Effector memory CD8-positive, alpha-beta T cell (primary cell): ENCODE results near the gene RNF32.
A peak's percentile ranks its signal among the peaks of the same experiment; 100 is the strongest.
"Not testable (repeated sequence)": the region's sequence is repeated elsewhere in the genome, so short reads cannot be mapped to it uniquely, and the experiment has no call there.

Experiments used
- ATAC-seq: fragments of 150-1000 bp; cut with Tn5 transposase; replicated peaks from 2 replicates; pipeline ENCODE4 v1.10.0; 2021; ENCODE audit warnings: mild to moderate bottlenecking, moderate library complexity
- DNase-seq, 3 experiments: peaks; one replicate each; pipeline ENCODE4 v3.0.0; 2021
- H3K27ac Mint-ChIP-seq, 2 donors: one replicate each; pipeline ENCODE4 v1.8.0; 2022; ENCODE audit warnings: mild to moderate bottlenecking in 2 of 2, mixed read lengths in 2 of 2, moderate library complexity in 2 of 2
- H3K27me3 Mint-ChIP-seq, 2 donors: one replicate each; pipeline ENCODE4 v1.8.0; 2022; ENCODE audit warnings: mixed read lengths in 2 of 2
- H3K36me3 Mint-ChIP-seq: one replicate; pipeline ENCODE4 v1.8.0; 2022; ENCODE audit warnings: mild to moderate bottlenecking, moderate library complexity, mixed read lengths; ENCODE audit not compliant: insufficient read depth
- H3K4me1 Mint-ChIP-seq, 2 donors: one replicate each; pipeline ENCODE4 v1.8.0; 2022; ENCODE audit warnings: low read depth in 2 of 2, mixed read lengths in 2 of 2
- H3K4me3 Mint-ChIP-seq, 2 donors: one replicate each; pipeline ENCODE4 v1.8.0; 2022; ENCODE audit warnings: mild to moderate bottlenecking in 2 of 2, mixed read lengths in 2 of 2, moderate library complexity in 2 of 2
- H3K9me3 Mint-ChIP-seq, 2 donors: one replicate each; pipeline ENCODE4 v1.8.0; 2022; ENCODE audit warnings: mixed read lengths in 2 of 2

RNF32 gene

GRCh38 chr7:156677374-156678054, 36.9 kb downstream of the RNF32 start:
- peaks cover 30% of the 10 kb centered on the region for H3K36me3 Mint-ChIP-seq
- no peaks in the 10 kb centered on the region for H3K27me3 Mint-ChIP-seq
- ATAC-seq (no peak), DNase-seq (no peak)
- H3K4me1 Mint-ChIP-seq, result no peaks in the 10 kb centered on the region
- no peak overlapping the region for H3K4me3 Mint-ChIP-seq
- no peaks in the 10 kb centered on the region for H3K9me3 Mint-ChIP-seq
- H3K27ac Mint-ChIP-seq, result no peak overlapping the region

- H3K27ac Mint-ChIP-seq, result no peak overlapping the region
- no peak overlapping the region for H3K4me3 Mint-ChIP-seq
- DNase-seq (no peak), ATAC-seq (no peak)
- H3K27me3 Mint-ChIP-seq, result no peaks in the 10 kb centered on the region
- peaks cover 39% of the 10 kb centered on the region for H3K36me3 Mint-ChIP-seq
- no peaks in the 10 kb centered on the region for H3K4me1 Mint-ChIP-seq
- no peaks in the 10 kb centered on the region for H3K9me3 Mint-ChIP-seq
Observed at GRCh38 chr7:156680281-156680680, 39.7 kb downstream of the RNF32 start.

- Mint-ChIP-seq H3K27ac (no peak overlapping the region), H3K4me1 (no peaks in the 10 kb centered on the region), H3K36me3 (peaks cover 36% of the 10 kb centered on the region), H3K9me3 (no peaks in the 10 kb centered on the region), H3K4me3 (no peak overlapping the region), H3K27me3 (no peaks in the 10 kb centered on the region)
- DNase-seq (no peak), ATAC-seq (no peak)
Observed at GRCh38 chr7:156682928-156683327, 42.4 kb downstream of the RNF32 start.

GRCh38 chr7:156684251-156684650, 43.7 kb downstream of the RNF32 start:
- H3K27ac Mint-ChIP-seq, result no peak overlapping the region
- ATAC-seq (no peak), DNase-seq (no peak)
- H3K4me1 Mint-ChIP-seq, result no peaks in the 10 kb centered on the region
- no peaks in the 10 kb centered on the region for H3K9me3 Mint-ChIP-seq
- peaks cover 27% of the 10 kb centered on the region for H3K36me3 Mint-ChIP-seq
- no peak overlapping the region for H3K4me3 Mint-ChIP-seq
- no peaks in the 10 kb centered on the region for H3K27me3 Mint-ChIP-seq

- no peak overlapping the region for H3K27ac Mint-ChIP-seq
- no peaks in the 10 kb centered on the region for H3K4me1 Mint-ChIP-seq
- no peaks in the 10 kb centered on the region for H3K27me3 Mint-ChIP-seq
- H3K4me3 Mint-ChIP-seq, result no peak overlapping the region
- H3K9me3 Mint-ChIP-seq, result no peaks in the 10 kb centered on the region
- DNase-seq, result no peak
- no peak for ATAC-seq
- peaks cover 25% of the 10 kb centered on the region for H3K36me3 Mint-ChIP-seq
Observed at GRCh38 chr7:156684661-156685060, 44.1 kb downstream of the RNF32 start.

GRCh38 chr7:156691764-156692163, 51.2 kb downstream of the RNF32 start:
- peaks cover 0 to 4% of the 10 kb centered on the region in 2 donors for H3K4me1 Mint-ChIP-seq
- no peak overlapping the region for H3K27ac Mint-ChIP-seq
- DNase-seq (no peak), ATAC-seq (no peak)
- no peak overlapping the region for H3K4me3 Mint-ChIP-seq
- H3K9me3 Mint-ChIP-seq, result peaks cover under 1 to 9% of the 10 kb centered on the region in 2 donors
- no peaks in the 10 kb centered on the region for H3K27me3 Mint-ChIP-seq
- peaks cover 4% of the 10 kb centered on the region for H3K36me3 Mint-ChIP-seq

- ATAC-seq, result no peak
- peaks cover 4% of the 10 kb centered on the region for H3K36me3 Mint-ChIP-seq
- peaks cover 0 to 4% of the 10 kb centered on the region in 2 donors for H3K4me1 Mint-ChIP-seq
- no peak overlapping the region for H3K27ac Mint-ChIP-seq
- no peak for DNase-seq
- no peaks in the 10 kb centered on the region for H3K27me3 Mint-ChIP-seq
- H3K4me3 Mint-ChIP-seq, result no peak overlapping the region
- H3K9me3 Mint-ChIP-seq, result peaks cover 3 to 9% of the 10 kb centered on the region in 2 donors
Observed at GRCh38 chr7:156692849-156693248, 52.3 kb downstream of the RNF32 start.

- Mint-ChIP-seq H3K4me3 (no peak overlapping the region), H3K9me3 (peaks cover 3 to 9% of the 10 kb centered on the region in 2 donors), H3K4me1 (peaks cover 0 to 4% of the 10 kb centered on the region in 2 donors), H3K36me3 (peaks cover 4% of the 10 kb centered on the region), H3K27me3 (no peaks in the 10 kb centered on the region), H3K27ac (no peak overlapping the region)
- DNase-seq (no peak), ATAC-seq (no peak)
Observed at GRCh38 chr7:156693627-156694026, 53.1 kb downstream of the RNF32 start.

GRCh38 chr7:156697283-156697682, 56.7 kb downstream of the RNF32 start:
- not testable (repeated sequence) for DNase-seq, H3K4me1 Mint-ChIP-seq, H3K27ac Mint-ChIP-seq, H3K36me3 Mint-ChIP-seq, H3K27me3 Mint-ChIP-seq, ATAC-seq, H3K4me3 Mint-ChIP-seq, H3K9me3 Mint-ChIP-seq

- not testable (repeated sequence) for DNase-seq, H3K27ac Mint-ChIP-seq, H3K4me3 Mint-ChIP-seq, H3K36me3 Mint-ChIP-seq, ATAC-seq, H3K27me3 Mint-ChIP-seq, H3K4me1 Mint-ChIP-seq, H3K9me3 Mint-ChIP-seq
Observed at GRCh38 chr7:156698512-156698911, 57.9 kb downstream of the RNF32 start.

- H3K27me3 Mint-ChIP-seq, ATAC-seq, H3K9me3 Mint-ChIP-seq, H3K36me3 Mint-ChIP-seq, H3K27ac Mint-ChIP-seq, DNase-seq, H3K4me3 Mint-ChIP-seq: not testable (repeated sequence)
- peaks cover 8 to 12% of the 10 kb centered on the region in 2 donors for H3K4me1 Mint-ChIP-seq
Observed at GRCh38 chr7:156701787-156702186, 61.2 kb downstream of the RNF32 start.

- Mint-ChIP-seq H3K27me3 (no peaks in the 10 kb centered on the region), H3K9me3 (peaks cover 0 to 4% of the 10 kb centered on the region in 2 donors), H3K4me1 (peaks cover 8 to 12% of the 10 kb centered on the region in 2 donors), H3K27ac (no peak overlapping the region), H3K4me3 (no peak overlapping the region), H3K36me3 (no peaks in the 10 kb centered on the region)
- ATAC-seq (no peak), DNase-seq (no peak)
Observed at GRCh38 chr7:156702399-156702798, 61.8 kb downstream of the RNF32 start.

GRCh38 chr7:156703209-156703608, 62.6 kb downstream of the RNF32 start:
- no peaks in the 10 kb centered on the region for H3K36me3 Mint-ChIP-seq
- no peak for ATAC-seq
- peaks cover 8 to 12% of the 10 kb centered on the region in 2 donors for H3K4me1 Mint-ChIP-seq
- no peak overlapping the region for H3K4me3 Mint-ChIP-seq
- no peaks in the 10 kb centered on the region for H3K27me3 Mint-ChIP-seq
- H3K9me3 Mint-ChIP-seq, result peaks cover 0 to 4% of the 10 kb centered on the region in 2 donors
- no peak for DNase-seq
- H3K27ac Mint-ChIP-seq, result no peak overlapping the region

- Mint-ChIP-seq H3K36me3 (no peaks in the 10 kb centered on the region), H3K4me3 (no peak overlapping the region), H3K27ac (peak overlapping the region; percentile 9 to 47), H3K4me1 (peaks cover 8 to 12% of the 10 kb centered on the region in 2 donors), H3K27me3 (no peaks in the 10 kb centered on the region), H3K9me3 (peaks cover 0 to 4% of the 10 kb centered on the region in 2 donors)
- DNase-seq (no peak), ATAC-seq (no peak)
Observed at GRCh38 chr7:156703773-156704482, 63.4 kb downstream of the RNF32 start.
